Neural progenitor cell (in vitro differentiated cells): Measurements from ENCODE around the gene RHOXF1.
"Not testable (repeated sequence)": the region's sequence is repeated elsewhere in the genome, so short reads cannot be mapped to it uniquely, and the experiment has no call there.

Source experiments
- EZH2 ChIP-seq: fragments of 200-600 bp; sonication (generic); IDR thresholded peaks from 2 replicates; pipeline ENCODE4 v1.6.1; 2017; ENCODE audit warnings: antibody characterized with exemption, mild to moderate bottlenecking, moderate library complexity
- EZH2phosphoT487 ChIP-seq: fragments of 200-600 bp; sonication (generic); IDR thresholded peaks from 2 replicates; pipeline ENCODE4 v1.6.1; 2017; ENCODE audit warnings: antibody characterized with exemption
- TF ChIP-seq, protein P1 (sequence below): fragments of 200-600 bp; sonication (generic); IDR thresholded peaks from 2 replicates; pipeline ENCODE4 v1.5.1; 2017; ENCODE audit warnings: antibody characterized with exemption, mild to moderate bottlenecking

DNA sequence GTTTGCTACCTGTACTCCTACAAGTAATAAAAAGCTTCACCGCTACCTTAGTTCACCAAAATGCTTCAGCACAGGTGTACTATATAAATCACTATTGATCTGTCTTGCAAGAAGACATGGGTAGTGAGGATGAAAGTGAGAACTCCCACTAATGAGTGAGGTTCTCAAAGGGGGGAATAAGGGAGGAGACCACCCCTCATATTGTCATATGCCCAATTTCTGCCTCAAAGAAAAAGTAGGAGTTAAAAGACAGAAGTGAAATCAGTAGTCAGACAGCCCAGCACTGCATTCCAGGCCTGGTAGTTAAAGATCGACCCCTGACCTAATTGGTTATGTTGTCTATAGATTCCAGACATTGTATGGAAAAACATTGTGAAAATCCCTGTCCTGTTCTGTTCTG is 14.7 kb downstream of the RHOXF1 start:
- TF ChIP-seq EZH2, EZH2phosphoT487: not testable (repeated sequence)
- TF ChIP-seq, protein P1, sequence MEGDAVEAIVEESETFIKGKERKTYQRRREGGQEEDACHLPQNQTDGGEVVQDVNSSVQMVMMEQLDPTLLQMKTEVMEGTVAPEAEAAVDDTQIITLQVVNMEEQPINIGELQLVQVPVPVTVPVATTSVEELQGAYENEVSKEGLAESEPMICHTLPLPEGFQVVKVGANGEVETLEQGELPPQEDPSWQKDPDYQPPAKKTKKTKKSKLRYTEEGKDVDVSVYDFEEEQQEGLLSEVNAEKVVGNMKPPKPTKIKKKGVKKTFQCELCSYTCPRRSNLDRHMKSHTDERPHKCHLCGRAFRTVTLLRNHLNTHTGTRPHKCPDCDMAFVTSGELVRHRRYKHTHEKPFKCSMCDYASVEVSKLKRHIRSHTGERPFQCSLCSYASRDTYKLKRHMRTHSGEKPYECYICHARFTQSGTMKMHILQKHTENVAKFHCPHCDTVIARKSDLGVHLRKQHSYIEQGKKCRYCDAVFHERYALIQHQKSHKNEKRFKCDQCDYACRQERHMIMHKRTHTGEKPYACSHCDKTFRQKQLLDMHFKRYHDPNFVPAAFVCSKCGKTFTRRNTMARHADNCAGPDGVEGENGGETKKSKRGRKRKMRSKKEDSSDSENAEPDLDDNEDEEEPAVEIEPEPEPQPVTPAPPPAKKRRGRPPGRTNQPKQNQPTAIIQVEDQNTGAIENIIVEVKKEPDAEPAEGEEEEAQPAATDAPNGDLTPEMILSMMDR: not testable (repeated sequence)
